ENCODE data around the gene KDR. TPM values are rescaled to one million over a fixed set of nuclear protein-coding genes. Genes with fewer than 3 reads are reported as not detected.
A peak's percentile ranks its signal among the peaks of the same experiment; 100 is the strongest.

The KDR gene
- total RNA-seq, 4 donors from 2014 or later, result 4.3 to 13.9 (median 8.7) TPM

GRCh38 chr4:55127521-55127920 lies 2.1 kb upstream of the KDR start:
- intact Hi-C loops (cut with DNase I; ENCODE audit: low total_unique reads), result no loop called here
- DNase-seq (ENCODE audit: low spot score in 2 of 2), result no peak

GRCh38 chr4:55127053-55127452 lies 1.7 kb upstream of the KDR start:
- no peak overlapping the region for H3K4me3 ChIP-seq (ENCODE audit: low read depth, poor library complexity, severe bottlenecking)
- intact Hi-C loops (cut with DNase I; ENCODE audit: low total_unique reads), result no loop called here
- no peak for DNase-seq (ENCODE audit: low spot score in 2 of 2)
- TF ChIP-seq POLR2A (IDR thresholded peaks at IDR 0.05), result no peak
- no peak for TF ChIP-seq CTCF (IDR thresholded peaks at IDR 0.05)
- WGBS, 2 donors, result 90 to 91% methylated on average over 3 of the region's 3 CpGs

More at GRCh38 chr4:55127521-55127920, 2.1 kb upstream of the KDR start:
- no peak overlapping the region for H3K4me3 ChIP-seq (ENCODE audit: low read depth, poor library complexity, severe bottlenecking)
- 62 to 63% methylated on average over 4 of the region's 4 CpGs for WGBS, 2 donors
- TF ChIP-seq CTCF (IDR thresholded peaks at IDR 0.05) (no peak), POLR2A (IDR thresholded peaks at IDR 0.05) (no peak)

- no peak overlapping the region for H3K4me3 ChIP-seq (ENCODE audit: low read depth, poor library complexity, severe bottlenecking)
- DNase-seq (ENCODE audit: low spot score in 2 of 2), result no peak
- TF ChIP-seq CTCF (IDR thresholded peaks at IDR 0.05) (no peak), POLR2A (IDR thresholded peaks at IDR 0.05) (no peak)
- WGBS, 2 donors, result 4% methylated on average over 32 of the region's 32 CpGs
- intact Hi-C loops (cut with DNase I; ENCODE audit: low total_unique reads), result no loop called here
Measured at GRCh38 chr4:55125763-55126541, 557 bp upstream of the KDR start.

- peak overlapping the region; percentile 32 for H3K4me3 ChIP-seq (ENCODE audit: low read depth, poor library complexity, severe bottlenecking)
- TF ChIP-seq POLR2A (IDR thresholded peaks at IDR 0.05) (no peak), CTCF (IDR thresholded peaks at IDR 0.05) (no peak)
- WGBS, 2 donors, result 18 to 32% methylated on average over 19 to 33 of the region's 34 CpGs
- intact Hi-C loops (cut with DNase I; ENCODE audit: low total_unique reads), result no loop called here
- no peak for DNase-seq (ENCODE audit: low spot score in 2 of 2)
Measured at GRCh38 chr4:55124322-55125076, 896 bp downstream of the KDR start.

- no peak overlapping the region for H3K4me3 ChIP-seq (ENCODE audit: low read depth, poor library complexity, severe bottlenecking)
- TF ChIP-seq POLR2A (IDR thresholded peaks at IDR 0.05) (no peak), CTCF (IDR thresholded peaks at IDR 0.05) (no peak)
- 52 to 77% methylated on average over 6 of the region's 6 CpGs for WGBS, 2 donors
- intact Hi-C loops (cut with DNase I; ENCODE audit: low total_unique reads), result no loop called here
- no peak for DNase-seq (ENCODE audit: low spot score in 2 of 2)
Measured at GRCh38 chr4:55123791-55124190, 1.6 kb downstream of the KDR start.
